Measurements from ENCODE around the gene CYP2A6.

GRCh38 chr19:40802300-40803169 lies 47.7 kb downstream of the CYP2A6 start:
- TF ChIP-seq CTCF (IDR thresholded peaks at IDR 0.05 in 8 of 11, conservative IDR thresholded peaks at IDR 0.05 in 3 of 11) (no peak), POLR2AphosphoS5 (IDR thresholded peaks at IDR 0.05) (peak; percentile 60 to 85 (median 79)), POLR2A (IDR thresholded peaks at IDR 0.05) (no peak)
